MG63 (cell line): ENCODE measurements around the gene LGALS16. TPM values are rescaled to one million over a fixed set of nuclear protein-coding genes. Genes with fewer than 3 reads are reported as not detected.
A peak's percentile ranks its signal among the peaks of the same experiment; 100 is the strongest.
"Not testable (repeated sequence)": the region's sequence is repeated elsewhere in the genome, so short reads cannot be mapped to it uniquely, and the experiment has no call there.

Experiments
- DNase-seq: peaks from one replicate; pipeline ENCODE4 v3.0.0-alpha.2; 2020
- H3K27me3 ChIP-seq: fragments of 250-450 bp; sonication (Bioruptor Pico); 2 replicates; pipeline ENCODE4 v1.5.1; 2020; ENCODE audit warnings: mild to moderate bottlenecking, moderate library complexity
- H3K36me3 ChIP-seq: fragments of 250-450 bp; sonication (Bioruptor Pico); 2 replicates; pipeline ENCODE4 v1.5.1; 2020; ENCODE audit warnings: mild to moderate bottlenecking, moderate library complexity
- H3K4me3 ChIP-seq: fragments of 250-450 bp; sonication (Bioruptor Pico); 2 replicates; pipeline ENCODE4 v1.5.1; 2020; ENCODE audit warnings: mild to moderate bottlenecking, moderate library complexity
- H3K9me3 ChIP-seq: fragments of 250-450 bp; sonication (Bioruptor Pico); 2 replicates; pipeline ENCODE4 v1.5.1; 2020; ENCODE audit warnings: mild to moderate bottlenecking, moderate library complexity
- total RNA-seq: library from RNA; depleted of rRNA; stranded (reverse); fragments of >200 nt; shearing (Covaris generic); gene quantifications from 2 replicates; pipeline ENCODE4 v1.2.3, GENCODE V29; 2014; ENCODE audit warnings: low replicate concordance

The LGALS16 gene
- total RNA-seq, 1 experiment from 2014 or later = not detected

DNA sequence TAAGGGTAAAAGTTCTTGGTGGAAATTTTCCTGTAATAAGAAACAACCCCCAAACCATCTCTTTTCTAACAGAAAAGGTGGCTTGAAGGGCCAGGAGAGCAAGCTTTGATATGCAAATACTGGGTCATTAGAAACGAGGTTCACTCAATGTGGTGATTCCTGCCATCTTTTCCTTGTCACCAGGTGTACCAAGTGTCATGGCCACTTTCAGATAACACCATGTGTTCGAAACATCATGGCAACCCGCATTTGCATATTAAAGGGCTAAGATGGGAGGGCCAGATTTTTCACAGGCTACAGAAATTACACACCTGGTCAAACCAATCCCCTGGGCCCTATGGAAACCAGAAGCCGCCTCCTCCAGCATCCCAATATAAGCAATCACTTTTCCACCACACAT lies 15.3 kb downstream of the LGALS16 start:
- peaks cover 13% of the 10 kb centered on the region for H3K27me3 ChIP-seq
- no peaks in the 10 kb centered on the region for H3K9me3 ChIP-seq
- H3K36me3 ChIP-seq = no peaks in the 10 kb centered on the region
- no peak for DNase-seq
- H3K4me3 ChIP-seq = no peak overlapping the region

DNA sequence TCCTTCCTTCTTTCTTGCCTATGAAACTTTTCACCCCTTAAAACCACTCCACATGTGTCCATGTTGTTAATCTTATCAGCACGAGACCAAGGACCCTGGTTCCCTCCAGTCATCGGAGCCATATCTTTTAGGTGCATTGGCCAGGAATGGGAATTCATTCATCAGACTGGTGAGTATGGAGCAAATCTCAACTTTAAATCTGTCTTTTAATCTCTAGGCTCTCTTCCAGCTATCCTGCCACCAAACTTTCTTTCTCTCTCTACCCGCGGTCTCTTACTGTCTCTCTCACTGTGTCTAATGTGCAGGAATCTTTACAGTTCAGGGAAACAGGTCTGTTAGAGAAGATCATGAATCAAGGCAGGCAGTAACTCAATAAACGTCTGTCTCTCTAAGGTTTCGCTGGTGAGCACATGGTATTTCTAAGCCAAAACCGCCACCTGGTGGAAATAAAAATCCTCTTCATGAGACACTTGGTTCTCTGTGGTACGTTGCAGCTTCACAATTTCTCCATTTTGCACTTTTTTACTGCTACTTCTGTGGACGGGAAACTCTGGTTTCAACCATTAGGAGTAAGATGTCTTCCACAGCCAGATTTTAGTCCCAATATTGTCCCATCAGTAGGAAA lies 16.1 kb downstream of the LGALS16 start:
- H3K4me3 ChIP-seq = no peak overlapping the region
- no peak for DNase-seq

DNA sequence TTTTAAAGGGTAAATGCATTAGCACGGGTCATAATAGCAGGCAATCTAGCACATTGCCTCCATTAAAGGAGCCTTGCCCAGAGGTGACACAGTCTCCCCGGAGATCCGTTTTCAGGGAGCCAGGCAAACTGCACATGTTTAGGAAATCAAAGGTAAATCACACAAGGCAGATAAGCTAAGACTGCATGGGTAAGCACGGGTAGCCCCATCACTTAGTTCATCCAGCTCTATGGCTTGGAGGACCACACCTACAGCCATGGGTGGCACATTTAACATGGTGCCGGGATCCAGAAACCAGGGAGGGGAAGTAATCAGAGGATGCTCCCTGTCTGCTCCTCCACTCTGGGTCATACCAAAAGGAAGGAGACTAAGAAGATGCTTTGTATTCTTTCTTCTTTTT lies 16.8 kb downstream of the LGALS16 start:
- H3K4me3 ChIP-seq = no peak overlapping the region
- H3K27me3 ChIP-seq = peaks cover 11% of the 10 kb centered on the region
- no peak for DNase-seq
- no peaks in the 10 kb centered on the region for H3K36me3 ChIP-seq
- no peaks in the 10 kb centered on the region for H3K9me3 ChIP-seq

More for the DNA sequence above, 16.1 kb downstream of the LGALS16 start:
- Histone ChIP-seq H3K36me3 (no peaks in the 10 kb centered on the region), H3K9me3 (no peaks in the 10 kb centered on the region), H3K27me3 (peaks cover 13% of the 10 kb centered on the region)

DNA sequence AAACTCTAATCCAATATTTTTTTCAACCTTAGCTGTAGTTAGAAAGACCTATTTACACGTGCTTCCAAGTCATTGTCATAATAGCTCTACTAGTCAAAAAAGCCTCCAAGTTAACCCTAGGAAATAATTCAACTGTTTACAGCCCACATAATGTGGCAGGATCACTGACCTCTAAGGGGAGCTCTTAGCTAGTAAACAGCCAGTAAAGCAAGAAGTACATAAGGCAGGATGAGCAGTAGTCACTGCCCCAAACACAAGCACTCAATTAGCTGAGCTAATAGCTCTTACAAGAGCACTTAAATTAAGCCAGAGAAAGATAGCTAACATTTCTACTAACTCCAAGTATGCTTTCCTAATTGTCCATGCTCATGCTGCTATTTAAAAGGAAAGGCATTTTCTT lies 18.1 kb downstream of the LGALS16 start:
- not testable (repeated sequence) for H3K36me3 ChIP-seq

DNA sequence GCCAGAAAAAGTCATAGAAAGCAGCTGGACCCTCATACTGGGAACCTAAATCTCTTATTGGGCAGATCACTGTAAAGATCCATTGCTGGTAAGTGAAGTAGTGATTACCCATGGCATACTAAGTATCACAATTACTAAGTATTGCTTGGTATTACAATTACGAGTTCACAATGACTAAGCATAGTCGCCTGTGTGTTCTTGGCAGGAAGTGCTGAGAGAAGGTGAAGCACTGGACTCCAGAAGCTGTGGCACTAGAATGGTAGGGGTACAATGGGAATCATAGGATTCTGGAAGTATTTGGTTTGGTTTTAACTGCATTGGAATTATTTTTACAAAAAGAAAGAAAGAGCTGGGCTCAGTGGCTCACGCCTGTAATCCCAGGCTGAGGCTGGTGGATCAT lies 20.3 kb downstream of the LGALS16 start:
- H3K36me3 ChIP-seq = no peaks in the 10 kb centered on the region
- peak; percentile 5 for DNase-seq
- no peaks in the 10 kb centered on the region for H3K9me3 ChIP-seq
- H3K27me3 ChIP-seq = peaks cover 10% of the 10 kb centered on the region
- no peak overlapping the region for H3K4me3 ChIP-seq

More for the DNA sequence above, 18.1 kb downstream of the LGALS16 start:
- DNase-seq, H3K4me3 ChIP-seq, H3K9me3 ChIP-seq, H3K27me3 ChIP-seq: not testable (repeated sequence)

DNA sequence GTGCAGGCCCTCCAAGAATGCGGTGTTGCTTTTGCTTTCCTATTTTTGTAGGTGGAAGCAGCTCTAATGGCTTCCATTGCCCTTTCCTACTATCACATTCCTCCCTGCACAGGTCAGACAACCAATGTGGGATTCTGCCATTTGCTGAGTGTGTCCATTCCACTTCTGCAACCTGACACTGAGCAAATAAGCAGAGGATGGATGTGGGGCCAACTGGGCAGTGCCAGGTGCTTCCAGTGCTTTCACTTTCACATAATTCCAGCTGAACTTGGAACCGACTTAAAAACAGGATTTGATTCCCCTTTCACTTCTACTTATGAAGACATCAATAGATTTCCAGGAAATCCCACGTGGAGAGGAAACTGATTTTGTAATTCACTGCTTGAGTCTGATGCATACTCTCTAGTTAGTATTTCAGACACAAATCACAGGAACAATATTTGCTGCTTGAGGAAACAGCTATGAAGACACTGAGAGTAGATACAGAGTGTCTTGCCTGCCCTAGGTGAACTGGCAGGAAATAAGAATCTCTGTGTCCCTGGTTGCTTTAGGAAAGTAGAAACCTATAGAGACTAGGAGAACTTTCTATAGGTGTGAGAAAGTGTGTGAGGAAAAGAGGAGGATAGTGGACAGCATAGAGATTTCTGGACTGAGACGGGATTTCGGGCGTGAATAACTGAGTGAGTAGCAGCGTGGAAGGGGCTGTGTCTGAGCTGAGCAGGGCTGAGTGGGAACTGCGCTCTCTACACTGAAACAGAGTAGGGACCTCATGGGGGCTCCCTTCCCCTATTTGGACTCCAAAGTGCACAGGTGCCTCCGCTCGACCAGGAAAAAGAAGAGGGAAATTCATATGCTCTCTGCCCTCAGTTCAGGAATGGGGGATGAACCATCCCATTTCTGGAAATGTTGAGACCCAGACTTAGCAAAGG lies 22.5 kb downstream of the LGALS16 start:
- Histone ChIP-seq H3K36me3 (no peaks in the 10 kb centered on the region), H3K9me3 (no peaks in the 10 kb centered on the region), H3K4me3 (no peak overlapping the region), H3K27me3 (peaks cover 4% of the 10 kb centered on the region)
- DNase-seq = peak; percentile 12

DNA sequence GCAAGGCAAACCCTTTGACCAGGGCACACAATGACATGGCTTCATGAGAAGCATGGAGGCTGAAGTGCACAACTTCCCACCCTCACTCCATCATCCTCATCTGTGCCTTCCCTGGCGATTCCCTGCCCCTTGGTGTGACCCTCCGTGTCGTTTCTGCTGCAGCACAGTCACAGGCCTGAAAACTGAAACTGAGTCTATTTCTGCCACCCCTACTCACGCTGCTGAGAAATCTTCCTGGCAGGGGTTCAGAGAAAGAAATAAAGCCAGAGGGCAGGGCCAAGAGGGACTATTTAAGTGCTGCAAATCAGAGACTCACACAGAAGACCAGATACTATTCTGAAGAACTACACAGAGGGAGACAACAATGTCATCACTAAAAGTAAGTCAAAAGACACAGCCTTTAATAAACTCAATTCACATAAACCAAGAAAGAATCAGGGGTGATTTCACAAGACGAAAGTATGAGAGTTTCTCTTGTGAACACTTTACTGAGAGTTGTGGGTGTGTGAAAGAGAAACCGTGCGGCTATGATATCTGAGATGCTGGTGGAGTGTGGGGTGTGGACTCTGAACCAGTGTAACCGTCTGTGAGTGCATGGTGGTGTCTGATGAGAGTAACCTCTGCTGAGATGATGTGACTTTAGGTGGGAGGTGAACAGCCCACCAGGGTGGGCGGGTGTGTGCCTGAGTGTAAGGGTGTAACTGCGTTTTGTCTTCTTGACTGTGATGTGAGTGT lies 23.5 kb downstream of the LGALS16 start:
- Histone ChIP-seq H3K27me3 (peaks cover 4% of the 10 kb centered on the region), H3K9me3 (no peaks in the 10 kb centered on the region), H3K36me3 (no peaks in the 10 kb centered on the region), H3K4me3 (no peak overlapping the region)
- DNase-seq = no peak

DNA sequence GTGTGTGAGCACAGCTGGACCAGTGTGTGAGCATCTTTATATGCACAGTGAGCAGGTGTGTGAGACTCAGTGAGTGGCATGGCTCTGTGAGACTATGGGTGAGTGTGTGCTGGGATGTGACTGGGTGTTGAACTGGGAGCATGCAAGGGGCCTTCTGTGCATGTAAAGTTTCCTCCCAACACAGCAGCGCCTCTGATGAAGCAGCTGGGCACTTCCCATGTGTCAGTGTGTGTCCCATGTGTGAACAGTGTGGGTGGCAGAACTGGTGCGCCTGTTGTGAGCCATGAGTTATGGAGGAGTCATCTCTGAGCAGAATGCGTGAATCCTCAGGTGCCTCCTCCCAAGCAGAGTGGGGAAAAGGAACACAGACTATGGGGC lies 24.1 kb downstream of the LGALS16 start:
- Histone ChIP-seq H3K27me3 (peaks cover 8% of the 10 kb centered on the region), H3K9me3 (no peaks in the 10 kb centered on the region), H3K36me3 (no peaks in the 10 kb centered on the region), H3K4me3 (no peak overlapping the region)
- no peak for DNase-seq

DNA sequence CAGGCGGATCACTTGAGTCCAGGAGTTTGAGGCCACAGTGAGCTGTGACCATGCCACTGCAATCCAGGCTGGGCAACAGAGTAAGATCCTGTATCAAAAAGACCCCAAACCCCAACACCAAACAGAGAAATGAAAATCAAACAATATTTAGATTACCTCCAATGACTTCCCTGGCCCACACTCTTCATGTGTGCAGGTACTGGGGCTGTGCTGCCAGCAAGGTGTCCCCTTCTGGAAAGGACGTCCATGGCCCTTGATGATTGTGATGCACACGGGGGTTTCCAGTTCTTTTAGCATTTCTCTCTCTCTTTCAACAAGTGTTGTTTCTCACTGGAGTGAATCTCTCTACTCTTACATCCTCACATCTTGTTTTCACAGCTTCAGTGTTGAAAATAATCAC lies 24.9 kb downstream of the LGALS16 start:
- H3K27me3 ChIP-seq = peaks cover 10% of the 10 kb centered on the region
- H3K4me3 ChIP-seq = no peak overlapping the region
- no peak for DNase-seq
- H3K36me3 ChIP-seq = no peaks in the 10 kb centered on the region
- H3K9me3 ChIP-seq = no peaks in the 10 kb centered on the region

DNA sequence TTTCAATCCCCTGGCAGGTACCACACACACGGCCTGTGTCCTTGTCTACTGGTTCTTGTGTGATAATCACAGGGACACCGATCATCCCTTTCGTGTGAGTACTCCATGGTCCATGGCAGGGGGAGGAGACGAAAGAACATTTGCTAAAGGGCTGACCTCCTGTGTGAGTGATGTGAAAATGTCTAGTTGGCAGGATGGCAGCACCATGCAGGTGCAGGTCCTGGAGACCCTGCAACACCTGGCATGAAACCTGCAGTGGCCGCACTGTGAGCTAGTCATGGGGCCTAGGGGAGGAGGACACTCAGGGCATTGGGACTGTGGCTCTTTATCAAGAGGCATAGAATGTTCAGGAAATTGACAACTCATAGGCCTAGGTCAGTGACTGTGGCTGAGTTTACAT lies 25.7 kb downstream of the LGALS16 start:
- H3K4me3 ChIP-seq = no peak overlapping the region
- no peaks in the 10 kb centered on the region for H3K36me3 ChIP-seq
- no peaks in the 10 kb centered on the region for H3K9me3 ChIP-seq
- DNase-seq = no peak
- peaks cover 19% of the 10 kb centered on the region for H3K27me3 ChIP-seq

DNA sequence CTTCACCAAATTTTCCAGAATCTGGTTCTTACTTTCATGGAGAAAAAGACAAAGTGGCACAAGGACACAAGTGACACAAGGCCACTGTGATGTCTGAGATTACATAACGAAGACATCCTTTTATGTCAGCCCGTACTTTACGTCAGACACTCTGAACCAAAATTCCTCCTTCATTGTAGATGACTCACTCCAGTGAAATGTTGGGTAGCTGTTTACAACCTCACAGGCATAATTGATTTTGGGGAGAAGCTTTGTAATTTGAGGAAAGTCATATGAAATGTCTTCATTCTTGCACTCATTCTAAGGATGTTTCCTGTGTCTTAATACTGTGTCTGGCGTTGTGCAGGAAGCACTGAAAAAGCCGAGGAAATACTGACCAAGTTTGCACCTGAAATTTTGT lies 28.6 kb downstream of the LGALS16 start:
- DNase-seq = no peak
- H3K9me3 ChIP-seq = no peaks in the 10 kb centered on the region
- no peak overlapping the region for H3K4me3 ChIP-seq
- H3K27me3 ChIP-seq = peaks cover 21% of the 10 kb centered on the region
- no peaks in the 10 kb centered on the region for H3K36me3 ChIP-seq

DNA sequence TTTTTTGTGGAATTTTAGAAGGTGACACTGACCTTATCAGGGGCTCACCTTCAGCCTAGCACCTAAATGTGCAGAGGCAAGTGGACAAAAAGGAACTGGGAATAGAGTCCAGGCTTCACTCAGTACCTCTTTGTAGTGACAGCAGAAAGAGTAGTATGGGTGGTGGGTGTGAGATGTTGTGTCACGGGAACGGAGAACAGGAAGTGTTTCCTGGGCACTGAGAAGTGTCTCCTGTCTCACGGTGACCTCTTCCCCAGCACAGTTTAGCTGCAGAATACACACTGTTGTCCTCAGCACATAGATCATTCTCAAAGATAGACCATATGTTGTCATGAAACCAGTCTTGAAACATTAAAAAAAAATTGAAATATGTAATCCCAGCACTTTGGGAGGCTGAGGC lies 31.0 kb downstream of the LGALS16 start:
- peaks cover 31% of the 10 kb centered on the region for H3K27me3 ChIP-seq
- H3K4me3 ChIP-seq = no peak overlapping the region
- no peak for DNase-seq
- H3K9me3 ChIP-seq = no peaks in the 10 kb centered on the region; the same call in 1 of the 2 replicates
- no peaks in the 10 kb centered on the region for H3K36me3 ChIP-seq

DNA sequence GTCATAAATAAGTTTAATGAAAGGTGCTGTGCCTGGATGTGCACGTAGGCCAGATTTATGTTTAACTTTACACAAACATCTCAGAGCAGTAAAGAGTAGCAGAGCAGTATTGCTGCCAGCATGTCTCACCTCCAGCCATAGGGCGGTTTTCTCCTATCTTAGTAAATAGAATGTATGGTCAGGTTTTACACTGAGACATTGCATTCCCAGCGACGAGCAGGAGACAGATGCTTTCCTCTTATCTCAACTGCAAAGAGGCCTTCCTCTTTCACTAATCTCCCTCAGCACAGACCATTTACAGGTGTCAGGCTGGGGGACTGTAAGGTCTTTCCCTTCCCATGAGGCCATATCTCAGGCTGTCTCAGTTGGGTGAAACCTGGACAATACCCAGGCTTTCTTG lies 32.9 kb downstream of the LGALS16 start:
- H3K27me3 ChIP-seq = peaks cover 33% of the 10 kb centered on the region
- DNase-seq = not testable (repeated sequence)

DNA sequence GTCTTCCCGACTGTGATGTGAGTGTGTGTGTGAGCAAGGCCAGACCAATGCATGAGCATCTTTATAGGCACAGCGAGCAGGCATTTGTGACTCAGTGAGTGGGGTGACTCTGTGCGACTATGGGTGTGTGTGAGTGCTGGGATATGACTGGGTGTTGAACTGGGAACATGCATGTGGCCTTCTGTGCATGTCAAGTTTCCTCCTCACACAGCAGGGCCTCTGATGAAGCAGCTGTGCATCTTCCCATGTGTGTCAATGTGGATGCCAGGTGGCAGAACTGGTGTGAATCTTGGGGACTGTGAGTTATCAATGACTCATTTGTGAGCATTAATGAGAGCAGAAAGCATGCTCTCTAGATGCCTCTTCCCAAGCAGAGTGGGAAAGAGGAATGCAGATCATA lies 36.5 kb downstream of the LGALS16 start:
- Histone ChIP-seq H3K36me3 (no peaks in the 10 kb centered on the region), H3K27me3 (peaks cover 32% of the 10 kb centered on the region)

More for the DNA sequence above, 32.9 kb downstream of the LGALS16 start:
- H3K9me3 ChIP-seq, H3K36me3 ChIP-seq, H3K4me3 ChIP-seq: not testable (repeated sequence)

DNA sequence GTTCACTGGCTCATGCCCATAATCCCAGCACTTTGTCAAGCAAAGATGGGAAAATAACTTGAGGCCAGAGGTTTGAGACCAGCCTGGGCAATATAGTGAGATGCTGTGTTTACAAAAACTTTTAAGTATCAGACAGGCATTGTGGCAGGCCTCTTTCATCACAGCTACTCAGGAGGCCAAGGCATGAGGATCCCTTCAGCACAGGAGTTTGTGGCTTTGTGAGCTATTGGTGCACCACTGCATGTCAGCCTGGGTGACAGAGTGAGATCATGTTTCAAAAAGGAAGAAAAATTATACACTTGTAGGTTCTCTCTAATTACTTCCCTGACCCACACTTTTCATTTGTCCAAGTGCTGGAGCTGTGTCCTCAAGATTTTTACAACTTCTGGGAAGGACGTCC lies 37.1 kb downstream of the LGALS16 start:
- Histone ChIP-seq H3K4me3 (no peak overlapping the region), H3K27me3 (peaks cover 32% of the 10 kb centered on the region), H3K36me3 (no peaks in the 10 kb centered on the region), H3K9me3 (no peaks in the 10 kb centered on the region; the same call in 1 of the 2 replicates)
- no peak for DNase-seq

More for the DNA sequence above, 36.5 kb downstream of the LGALS16 start:
- Histone ChIP-seq H3K4me3 (no peak overlapping the region), H3K9me3 (no peaks in the 10 kb centered on the region; the same call in 1 of the 2 replicates)
- no peak for DNase-seq

DNA sequence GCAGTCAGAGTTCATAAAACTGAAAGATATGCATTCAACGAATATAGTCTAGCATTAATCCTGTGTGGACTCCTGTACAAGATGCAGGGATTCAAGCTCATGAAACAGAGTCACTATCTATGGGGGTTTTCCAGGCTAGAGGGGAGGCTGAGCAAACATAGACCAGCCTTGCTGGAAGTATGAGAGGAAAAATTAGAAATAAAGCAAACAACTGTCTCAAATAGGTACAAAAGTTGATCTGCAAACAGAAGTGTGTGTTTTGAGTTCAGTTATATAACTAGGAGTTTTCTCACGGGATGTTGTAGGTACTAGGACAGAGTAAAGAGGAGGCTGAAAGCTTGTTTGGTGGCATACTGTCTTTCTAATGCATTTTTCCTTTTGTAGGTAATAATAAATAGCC lies 40.0 kb downstream of the LGALS16 start:
- Histone ChIP-seq H3K4me3 (no peak overlapping the region), H3K36me3 (no peaks in the 10 kb centered on the region), H3K27me3 (peaks cover 25% of the 10 kb centered on the region), H3K9me3 (no peaks in the 10 kb centered on the region)
- no peak for DNase-seq

DNA sequence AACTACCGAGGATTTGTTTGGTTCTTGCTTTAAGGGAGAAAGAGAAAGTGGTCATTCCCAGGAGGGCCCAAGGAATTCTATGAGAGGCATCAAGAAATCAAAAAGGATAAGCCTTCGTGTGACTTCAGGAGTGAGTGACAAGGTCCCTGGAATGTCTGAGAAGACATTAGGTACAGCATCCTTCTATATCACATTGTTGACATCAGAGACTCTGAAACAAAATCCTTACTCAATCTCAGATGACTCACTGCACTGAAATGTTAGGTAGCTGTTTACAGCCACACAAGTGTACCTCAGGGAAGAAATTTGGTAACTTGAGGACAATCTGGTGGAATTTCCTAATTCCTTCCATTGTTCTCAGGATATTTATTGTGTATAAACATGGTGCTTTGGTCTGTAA lies 40.7 kb downstream of the LGALS16 start:
- H3K9me3 ChIP-seq = no peaks in the 10 kb centered on the region
- DNase-seq = no peak
- no peak overlapping the region for H3K4me3 ChIP-seq
- H3K27me3 ChIP-seq = peaks cover 29% of the 10 kb centered on the region
- H3K36me3 ChIP-seq = no peaks in the 10 kb centered on the region
